OCI-LY1 (cell line): Measurements from ENCODE around the gene MAP1LC3A.

Source experiments
- CTCF ChIP-seq: fragments of 200-600 bp; sonication (generic), shearing (Covaris generic); IDR thresholded peaks from 2 replicates; pipeline ENCODE4 v1.5.1; 2017; ENCODE audit warnings: mild to moderate bottlenecking, antibody characterized with exemption, low read length, moderate library complexity, mixed read lengths
- EZH2 ChIP-seq: fragments of 200-600 bp; sonication (generic), shearing (Covaris generic); IDR thresholded peaks from 2 replicates; pipeline ENCODE4 v1.8.0; 2017; ENCODE audit warnings: borderline replicate concordance, mixed run types, mild to moderate bottlenecking, antibody characterized with exemption, low read length, moderate library complexity, mixed read lengths

- TF ChIP-seq EZH2 = no peak
- TF ChIP-seq CTCF = no peak
Measured at GRCh38 chr20:34564833-34565232, 6.3 kb downstream of the MAP1LC3A start.
